Cardiac muscle cell (in vitro differentiated cells and primary cell): ENCODE results near the gene SEC61G. TPM values are rescaled to one million over a fixed set of nuclear protein-coding genes. Genes with fewer than 3 reads are reported as not detected.

Source experiments
- DNase-seq, 2 donors: peaks; one replicate each; pipeline versions ENCODE4 v3.0.0 to v3.0.0-alpha.2; 2010 to 2017; ENCODE audit warnings: low read depth in 1 of 2, low spot score in 1 of 2
- H3K27ac ChIP-seq: fragments of 200-600 bp; sonication (generic); 2 replicates; pipeline ENCODE4 v1.5.1; 2016
- H3K27me3 ChIP-seq: fragments of 200-600 bp; sonication (generic); 2 replicates; pipeline ENCODE4 v1.6.0; 2016; ENCODE audit warnings: control low read depth
- H3K36me3 ChIP-seq: fragments of 200-600 bp; sonication (generic); 2 replicates; pipeline ENCODE4 v1.5.1; 2016; ENCODE audit warnings: control low read depth
- H3K4me1 ChIP-seq: fragments of 200-600 bp; sonication (generic); 2 replicates; pipeline ENCODE4 v1.8.1; 2017; ENCODE audit warnings: low read depth, mild to moderate bottlenecking, mixed run types
- H3K4me3 ChIP-seq: fragments of 200-600 bp; sonication (generic); 2 replicates; pipeline ENCODE4 v1.5.1; 2016; ENCODE audit warnings: mild to moderate bottlenecking
- H3K9me3 ChIP-seq: fragments of 200-600 bp; sonication (generic); 2 replicates; pipeline ENCODE4 v1.5.1; 2017; ENCODE audit warnings: low read depth, mild to moderate bottlenecking, control low read depth
- polyA plus RNA-seq: library from polyadenylated mRNA; unstranded; fragments of >200 nt; fragmentation: Nextera tagmentation; extraction: Ambion mirVana; gene quantifications from 2 replicates; pipeline ENCODE4 v1.2.1, GENCODE V29; 2016
- total RNA-seq: library from RNA; depleted of rRNA; stranded (reverse); fragments of >200 nt; gene quantifications from 2 replicates; pipeline ENCODE4 v1.2.3, GENCODE V29; 2016
- TF ChIP-seq, protein P1 (sequence below): IDR thresholded peaks from 2 replicates; pipeline ENCODE4 v1.5.1; 2012; ENCODE audit warnings: low read depth, mild to moderate bottlenecking, low read length

The SEC61G gene
- total and polyA plus RNA-seq, 2 experiments from 2014 or later = 254 to 502 TPM

DNA sequence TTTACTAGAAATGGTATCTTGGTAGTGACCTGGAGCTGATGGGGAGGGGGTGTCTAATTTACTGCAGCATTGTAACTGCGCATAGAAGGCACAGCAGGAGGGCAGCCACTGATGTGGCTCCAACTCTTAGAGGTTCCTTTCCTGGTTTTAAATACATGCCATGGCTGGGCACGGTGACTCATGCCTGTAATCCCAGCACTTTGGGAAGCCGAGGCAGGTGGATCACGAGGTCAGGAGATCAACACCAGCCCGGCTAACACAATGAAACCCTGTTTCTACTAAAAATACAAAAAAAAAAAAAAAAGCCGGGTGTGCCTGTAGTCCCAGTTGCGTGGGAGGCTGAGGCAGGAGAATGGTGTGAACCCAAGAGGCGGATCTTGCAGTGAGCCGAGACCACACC, 19.2 kb upstream of the SEC61G start:
- no peak overlapping the region for H3K27ac ChIP-seq
- TF ChIP-seq, protein P1, sequence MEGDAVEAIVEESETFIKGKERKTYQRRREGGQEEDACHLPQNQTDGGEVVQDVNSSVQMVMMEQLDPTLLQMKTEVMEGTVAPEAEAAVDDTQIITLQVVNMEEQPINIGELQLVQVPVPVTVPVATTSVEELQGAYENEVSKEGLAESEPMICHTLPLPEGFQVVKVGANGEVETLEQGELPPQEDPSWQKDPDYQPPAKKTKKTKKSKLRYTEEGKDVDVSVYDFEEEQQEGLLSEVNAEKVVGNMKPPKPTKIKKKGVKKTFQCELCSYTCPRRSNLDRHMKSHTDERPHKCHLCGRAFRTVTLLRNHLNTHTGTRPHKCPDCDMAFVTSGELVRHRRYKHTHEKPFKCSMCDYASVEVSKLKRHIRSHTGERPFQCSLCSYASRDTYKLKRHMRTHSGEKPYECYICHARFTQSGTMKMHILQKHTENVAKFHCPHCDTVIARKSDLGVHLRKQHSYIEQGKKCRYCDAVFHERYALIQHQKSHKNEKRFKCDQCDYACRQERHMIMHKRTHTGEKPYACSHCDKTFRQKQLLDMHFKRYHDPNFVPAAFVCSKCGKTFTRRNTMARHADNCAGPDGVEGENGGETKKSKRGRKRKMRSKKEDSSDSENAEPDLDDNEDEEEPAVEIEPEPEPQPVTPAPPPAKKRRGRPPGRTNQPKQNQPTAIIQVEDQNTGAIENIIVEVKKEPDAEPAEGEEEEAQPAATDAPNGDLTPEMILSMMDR = no peak

DNA sequence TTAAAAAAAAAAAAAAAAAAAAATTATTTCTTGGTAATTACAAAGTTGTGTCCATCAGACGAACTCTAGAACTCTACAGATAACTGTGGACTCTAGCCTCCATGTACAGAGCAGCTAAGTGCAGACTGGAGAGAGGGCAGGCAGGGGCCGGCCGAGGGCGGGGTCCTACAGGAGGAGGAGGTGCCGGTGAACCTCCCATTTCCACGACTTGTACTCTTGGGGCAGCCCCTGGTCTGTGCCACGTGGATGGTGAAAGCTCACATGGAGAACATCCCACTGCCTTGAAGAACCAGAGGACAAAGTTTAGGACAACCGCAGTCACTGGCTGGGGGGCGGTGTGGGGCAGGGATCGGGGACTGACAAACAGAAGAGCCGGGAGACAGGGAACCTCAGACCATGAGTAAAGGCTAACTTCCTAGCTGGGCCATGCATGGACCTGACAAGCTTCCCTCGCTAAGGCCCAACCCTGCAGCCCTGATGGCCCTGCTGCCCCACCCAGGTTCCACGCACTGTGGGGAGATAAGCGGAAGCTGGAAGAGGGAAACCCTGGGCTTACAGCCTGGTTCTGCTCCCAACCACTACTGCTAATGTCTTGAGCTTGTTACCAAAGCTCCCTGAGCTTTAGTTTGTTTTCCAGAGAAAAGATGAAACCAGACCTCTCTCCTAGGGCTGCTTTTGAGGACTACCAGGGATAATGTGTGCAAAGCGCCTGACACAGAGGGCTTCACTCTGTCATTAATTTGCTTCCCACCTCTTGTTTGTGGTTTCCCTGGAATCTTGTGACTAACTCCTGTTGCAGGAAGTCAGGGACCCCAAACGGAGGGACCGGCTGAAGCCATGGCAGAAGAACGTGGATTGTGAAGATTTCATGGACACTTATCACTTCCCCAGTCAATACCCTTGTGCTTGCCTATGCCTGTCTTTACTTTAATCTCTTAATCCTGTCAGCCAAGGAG, 16.1 kb upstream of the SEC61G start:
- no peaks in the 10 kb centered on the region for H3K36me3 ChIP-seq
- no peak overlapping the region for H3K27ac ChIP-seq
- no peak for DNase-seq
- TF ChIP-seq, protein P1 = no peak
- no peaks in the 10 kb centered on the region for H3K27me3 ChIP-seq
- no peaks in the 10 kb centered on the region for H3K9me3 ChIP-seq
- H3K4me1 ChIP-seq = no peaks in the 10 kb centered on the region
- no peak overlapping the region for H3K4me3 ChIP-seq

More for the DNA sequence above, 19.2 kb upstream of the SEC61G start:
- Histone ChIP-seq H3K36me3 (no peaks in the 10 kb centered on the region), H3K9me3 (no peaks in the 10 kb centered on the region), H3K4me3 (no peak overlapping the region), H3K4me1 (no peaks in the 10 kb centered on the region), H3K27me3 (no peaks in the 10 kb centered on the region)
- no peak for DNase-seq

DNA sequence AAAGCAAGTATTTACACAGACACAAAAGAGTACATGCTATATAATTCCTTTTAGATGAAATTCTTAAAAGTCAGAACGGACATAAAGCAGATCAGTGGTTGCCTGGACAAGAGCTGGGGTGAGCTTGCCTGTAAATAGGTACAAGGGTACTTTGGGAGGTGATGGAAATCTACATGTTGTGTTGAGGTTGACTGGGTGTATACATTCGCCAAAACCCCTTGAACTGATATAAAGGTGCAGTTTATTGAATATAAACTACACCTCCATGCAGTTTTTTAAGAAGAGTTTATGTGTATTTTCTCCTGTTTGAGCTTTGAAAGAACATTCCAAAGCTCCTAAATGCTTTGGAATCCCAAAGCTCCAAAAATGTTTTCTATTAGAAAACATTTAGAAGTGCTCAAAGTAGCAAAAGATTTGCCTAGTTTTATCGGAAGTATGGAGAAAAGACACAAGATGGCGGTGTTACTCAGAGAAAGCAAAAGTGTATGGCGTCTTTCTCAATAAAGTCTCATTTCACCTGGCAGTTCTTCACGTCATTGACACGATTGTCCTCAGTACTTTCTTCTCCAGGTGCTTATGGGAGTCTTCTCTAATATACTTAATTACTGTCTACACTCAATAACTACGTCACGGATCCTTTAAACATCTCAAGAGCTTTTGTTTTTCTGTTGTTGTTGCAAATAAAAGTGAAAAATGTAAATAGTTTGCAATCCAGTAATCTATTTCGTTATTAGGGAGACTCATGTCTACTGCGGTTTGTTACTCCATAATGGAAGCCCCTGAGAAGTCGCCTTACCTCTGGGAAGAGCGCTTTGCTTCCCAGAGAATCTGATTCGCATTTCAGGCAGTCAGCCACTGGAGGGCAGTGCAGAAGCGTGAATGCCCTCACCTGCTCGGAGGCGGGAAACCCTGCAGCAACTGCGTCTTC, 14.7 kb upstream of the SEC61G start:
- DNase-seq = peak; percentile 87 to 89
- no peaks in the 10 kb centered on the region for H3K9me3 ChIP-seq
- H3K27me3 ChIP-seq = no peaks in the 10 kb centered on the region
- H3K27ac ChIP-seq = no peak overlapping the region
- no peaks in the 10 kb centered on the region for H3K4me1 ChIP-seq
- no peaks in the 10 kb centered on the region for H3K36me3 ChIP-seq
- TF ChIP-seq, protein P1 = peak; percentile 85
- no peak overlapping the region for H3K4me3 ChIP-seq

DNA sequence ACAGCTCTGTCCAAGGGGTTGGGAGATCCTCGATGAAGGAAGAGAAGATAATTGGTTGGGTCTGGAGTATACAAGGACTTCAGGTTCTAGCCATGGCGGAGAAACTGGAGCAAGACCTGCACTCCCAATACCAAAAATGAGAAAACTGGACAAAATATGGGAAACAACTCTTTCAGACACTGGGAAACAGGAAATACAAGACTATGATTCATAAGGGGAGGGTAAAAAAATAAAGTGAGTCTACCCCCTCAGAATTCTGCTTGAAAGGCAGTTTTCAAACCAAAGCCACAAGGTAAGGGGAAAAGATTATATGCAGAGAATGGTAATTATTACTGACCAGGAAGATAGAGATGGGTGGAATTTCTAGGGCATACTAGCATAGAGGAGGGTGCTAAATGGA, 10.2 kb upstream of the SEC61G start:
- Histone ChIP-seq H3K9me3 (no peaks in the 10 kb centered on the region), H3K27me3 (no peaks in the 10 kb centered on the region), H3K4me3 (no peak overlapping the region), H3K36me3 (no peaks in the 10 kb centered on the region), H3K27ac (no peak overlapping the region), H3K4me1 (no peaks in the 10 kb centered on the region)
- no peak for DNase-seq
- TF ChIP-seq, protein P1 = no peak

DNA sequence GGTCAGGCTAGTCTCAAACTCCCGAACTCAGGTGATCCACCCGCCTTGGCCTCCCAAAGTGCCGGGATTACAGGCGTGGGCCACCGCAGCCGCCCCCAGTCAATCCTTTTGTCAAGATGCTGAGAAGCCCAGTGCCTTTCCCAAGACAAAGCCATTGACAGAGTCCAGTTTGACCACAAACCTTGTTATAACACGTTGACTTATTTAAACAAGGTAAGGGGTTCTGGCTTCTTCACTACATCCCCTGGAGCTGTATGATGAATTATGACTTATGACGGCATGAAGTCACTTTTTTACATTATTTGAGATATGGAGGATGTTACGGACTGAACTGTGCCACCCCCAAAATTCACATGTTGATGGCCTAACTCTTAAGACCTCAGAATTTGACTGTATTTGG, 5.8 kb upstream of the SEC61G start:
- H3K4me3 ChIP-seq = no peak overlapping the region
- H3K4me1 ChIP-seq = peaks cover 2% of the 10 kb centered on the region
- DNase-seq = no peak
- TF ChIP-seq, protein P1 = no peak
- no peaks in the 10 kb centered on the region for H3K36me3 ChIP-seq
- no peaks in the 10 kb centered on the region for H3K9me3 ChIP-seq
- no peak overlapping the region for H3K27ac ChIP-seq
- H3K27me3 ChIP-seq = no peaks in the 10 kb centered on the region
